Erythroblast (primary cell): ENCODE data around the gene MLXIPL.

Experiments
- GATA1 ChIP-seq: IDR thresholded peaks from 2 replicates; pipeline ENCODE4 v1.6.1; 2011; ENCODE audit warnings: low read depth, mild to moderate bottlenecking, control low read depth, low read length, moderate library complexity
- POLR2A ChIP-seq: IDR thresholded peaks from 2 replicates; pipeline ENCODE4 v1.6.1; 2011; ENCODE audit warnings: mild to moderate bottlenecking, low read length

- TF ChIP-seq POLR2A = no peak
- TF ChIP-seq GATA1 = no peak
Observed at GRCh38 chr7:73560109-73560835, 64.0 kb downstream of the MLXIPL start.
